HG02798 (cell line): ENCODE results near the gene C19orf67.
"Not testable (repeated sequence)": the region's sequence is repeated elsewhere in the genome, so short reads cannot be mapped to it uniquely, and the experiment has no call there.

Source experiments
- ATAC-seq: cut with Tn5 transposase; IDR thresholded peaks from one replicate; pipeline ENCODE4 v1.9.1; 2021; ENCODE audit warnings: mild to moderate bottlenecking; ENCODE audit not compliant: unreplicated experiment, poor library complexity

The C19orf67 gene

GRCh38 chr19:14059093-14059480, 26.5 kb downstream of the C19orf67 start:
- no peak for ATAC-seq

DNA sequence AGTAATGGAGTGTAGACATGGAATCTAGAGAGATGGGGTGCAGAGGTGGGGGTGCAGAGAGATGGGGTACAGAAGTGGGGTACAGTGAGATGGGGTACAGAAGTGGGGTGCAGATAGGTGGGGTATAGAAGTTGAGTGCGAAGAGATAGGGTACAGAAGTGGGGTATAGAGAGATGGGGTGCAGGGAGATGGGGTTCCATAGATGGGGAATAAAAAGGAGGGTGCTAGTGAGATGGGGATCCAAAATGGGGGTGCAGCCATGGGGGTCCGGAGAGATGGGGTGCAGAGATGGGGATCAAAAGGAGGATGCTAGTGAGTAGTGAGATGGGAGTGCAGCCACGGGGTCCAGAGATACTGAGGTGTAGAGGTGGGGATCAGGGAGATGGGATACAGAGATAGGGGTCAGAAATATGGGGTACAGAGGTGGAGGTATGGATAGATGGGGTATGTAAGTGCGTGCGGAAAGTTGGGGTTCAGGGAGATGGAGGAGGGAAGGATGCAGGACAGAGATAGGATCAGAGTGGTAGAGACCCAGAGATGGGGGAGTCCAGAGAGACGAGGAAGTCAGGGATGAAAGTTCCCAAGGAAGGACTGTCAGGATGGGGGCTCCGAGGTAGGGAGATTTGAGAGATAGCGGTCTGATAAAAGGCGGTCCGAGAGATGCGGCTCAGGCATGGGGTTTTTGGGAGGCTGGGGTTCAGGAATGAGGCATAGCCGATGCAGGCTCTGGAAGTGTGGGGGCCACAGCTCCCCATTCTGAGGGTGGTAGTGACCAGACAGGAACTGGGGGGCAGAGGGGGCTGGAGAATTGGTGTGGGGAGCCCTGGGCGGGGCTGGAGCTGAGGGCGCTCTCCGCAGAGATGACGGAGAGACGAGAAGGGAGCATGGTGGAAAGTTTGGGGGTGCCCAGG, 27.1 kb downstream of the C19orf67 start:
- ATAC-seq = no peak

DNA sequence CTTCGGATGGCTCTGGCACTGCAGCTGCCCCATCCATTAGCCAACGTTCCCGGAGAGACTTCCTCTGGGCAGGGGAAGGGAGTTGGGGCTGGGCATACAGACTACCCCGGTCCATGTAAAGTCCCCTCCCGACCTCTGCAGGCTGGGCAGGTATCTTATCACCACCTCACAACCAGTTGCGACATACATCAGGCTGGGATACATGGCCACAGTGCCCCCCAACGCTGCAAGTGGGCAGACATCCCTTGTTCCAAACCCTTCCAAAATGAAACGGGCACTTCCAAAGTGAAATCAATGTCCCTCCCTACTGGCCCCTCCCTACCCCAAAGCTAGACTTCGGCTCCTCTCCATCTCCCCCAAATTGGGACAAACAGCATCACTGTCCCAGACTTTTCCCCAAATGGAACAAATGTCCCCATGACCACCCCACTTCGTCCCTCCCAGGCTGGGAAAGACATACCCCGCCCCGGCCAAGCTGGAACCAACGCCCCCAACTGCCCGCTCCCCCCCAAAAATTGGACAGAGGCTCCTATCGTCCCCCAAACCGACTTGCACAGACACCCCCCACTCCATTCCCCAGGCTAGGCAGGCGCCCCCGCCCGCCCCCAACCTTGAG, 28.7 kb downstream of the C19orf67 start:
- ATAC-seq = no peak

GRCh38 chr19:14056069-14056666, 29.4 kb downstream of the C19orf67 start:
- ATAC-seq = no peak

- no peak for ATAC-seq
Observed at GRCh38 chr19:14055396-14055795, 30.2 kb downstream of the C19orf67 start.

DNA sequence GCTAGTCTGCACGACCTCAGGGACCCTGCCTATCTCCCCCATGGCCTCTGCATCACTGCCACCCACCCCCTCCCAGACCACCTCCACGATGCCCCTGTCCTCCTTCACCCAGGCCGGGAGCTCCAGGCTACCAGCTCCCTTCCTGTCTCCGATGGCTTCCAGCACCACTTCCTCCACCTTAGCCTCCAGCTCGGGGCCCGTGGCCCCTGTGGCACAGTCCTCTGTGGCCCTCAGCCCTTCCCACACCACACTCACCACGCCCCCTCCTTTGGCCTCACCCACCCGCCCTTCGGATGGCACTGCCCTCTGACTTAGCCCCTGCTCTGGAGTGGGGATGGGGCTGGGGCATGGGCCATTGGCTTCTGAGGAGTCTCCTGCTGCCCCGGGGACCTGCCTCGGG, 30.9 kb downstream of the C19orf67 start:
- no peak for ATAC-seq

DNA sequence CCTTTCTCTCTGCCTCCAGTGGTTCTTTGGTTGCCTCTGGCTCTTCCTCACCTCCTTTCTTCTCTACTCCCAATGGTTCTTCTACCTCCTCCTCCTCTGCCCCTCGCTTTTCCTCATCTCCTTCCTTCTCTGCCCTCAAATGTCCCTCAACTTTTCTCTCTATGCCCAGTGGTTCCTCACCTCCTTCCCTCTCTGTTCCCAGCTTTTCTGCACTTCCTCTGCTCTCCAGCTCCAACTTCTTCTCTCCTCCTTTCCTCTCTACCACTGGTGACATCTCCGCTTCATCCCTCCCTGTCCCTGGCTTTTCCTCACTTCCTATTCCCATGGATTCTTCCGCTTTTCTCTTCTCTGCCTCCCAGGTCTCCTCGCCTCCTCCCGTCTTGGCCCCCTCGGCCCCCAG, 31.5 kb downstream of the C19orf67 start:
- no peak for ATAC-seq

DNA sequence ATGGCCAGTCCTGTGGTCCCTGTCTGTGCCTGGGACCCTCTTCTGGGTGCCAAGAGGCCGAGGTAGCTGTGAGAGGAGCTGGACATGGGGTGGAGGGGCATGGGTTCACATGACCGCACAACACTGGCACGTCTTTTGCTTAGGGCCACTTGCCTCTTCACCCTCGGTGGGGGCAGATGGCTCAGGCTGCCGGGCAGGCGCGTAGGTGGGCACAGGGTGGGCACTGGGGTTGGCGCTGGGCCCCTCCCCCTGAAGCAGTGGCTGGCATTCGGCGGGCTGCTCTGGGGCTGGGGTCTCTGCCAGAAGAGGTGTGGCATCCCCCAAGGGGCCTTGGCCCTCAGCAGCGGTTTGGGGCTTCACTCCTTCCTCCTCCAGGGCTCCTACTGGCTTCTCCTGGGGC, 32.1 kb downstream of the C19orf67 start:
- ATAC-seq = no peak

- no peak for ATAC-seq
Observed at GRCh38 chr19:14053032-14053431, 32.6 kb downstream of the C19orf67 start.

GRCh38 chr19:14052470-14052869, 33.1 kb downstream of the C19orf67 start:
- no peak for ATAC-seq

DNA sequence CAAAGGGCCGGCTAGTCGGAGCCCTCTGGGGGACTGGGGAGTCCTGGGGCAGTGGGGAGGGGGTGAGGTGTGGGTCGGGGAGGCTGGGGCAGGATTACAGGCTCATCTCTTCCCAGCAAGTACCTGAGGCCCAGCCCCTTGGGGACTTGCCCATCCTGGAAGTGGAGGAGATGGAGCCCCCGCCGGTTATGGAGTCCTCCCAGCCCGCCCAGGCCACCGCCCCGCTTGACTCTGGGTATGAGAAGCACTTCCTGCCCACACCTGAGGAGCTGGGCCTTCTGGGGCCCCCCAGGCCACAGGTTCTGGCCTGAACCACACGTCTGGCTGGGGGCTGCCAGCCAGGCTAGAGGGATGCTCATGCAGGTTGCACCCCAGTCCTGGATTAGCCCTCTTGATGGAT, 33.6 kb downstream of the C19orf67 start:
- no peak for ATAC-seq

DNA sequence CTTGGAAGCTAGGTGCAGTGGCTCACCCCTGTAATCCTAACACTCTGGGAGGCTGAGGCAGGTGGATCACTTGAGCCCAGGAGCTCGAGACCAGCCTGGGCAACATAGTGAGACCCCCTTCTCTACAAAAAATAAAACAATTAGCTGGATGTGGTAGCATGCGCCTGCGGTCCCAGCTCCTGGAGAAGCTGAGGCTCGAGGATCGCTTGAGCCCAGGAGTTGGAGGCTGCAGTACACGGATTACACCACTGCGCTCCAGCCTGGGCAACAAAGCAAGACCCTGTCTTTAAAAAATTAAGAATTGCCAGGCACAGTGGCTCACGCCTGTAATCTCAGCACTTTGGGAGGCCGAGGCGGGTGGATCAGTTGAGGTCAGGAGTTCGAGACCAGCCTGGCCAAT, 34.6 kb downstream of the C19orf67 start:
- ATAC-seq = not testable (repeated sequence)

DNA sequence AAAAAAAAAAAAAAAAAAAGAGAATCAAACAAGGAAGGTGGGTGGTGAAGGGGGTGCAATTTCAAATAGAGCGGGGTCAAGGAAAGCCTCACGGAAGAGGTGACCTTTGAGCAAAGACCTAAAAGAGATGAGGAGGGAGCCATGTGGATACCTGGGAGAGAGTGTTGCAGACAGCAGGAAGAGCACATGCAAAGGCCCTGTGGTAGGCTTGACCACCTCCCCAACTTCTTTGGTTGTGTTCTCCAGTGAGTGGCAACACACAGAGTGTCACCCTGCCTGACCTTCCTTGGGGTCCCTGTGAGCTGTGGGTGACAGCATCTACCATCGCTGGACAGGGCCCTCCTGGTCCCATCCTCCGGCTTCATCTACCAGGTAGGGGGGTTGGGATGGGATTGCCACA, 35.1 kb downstream of the C19orf67 start:
- no peak for ATAC-seq

- no peak for ATAC-seq
Observed at GRCh38 chr19:14048443-14049153, 37.0 kb downstream of the C19orf67 start.

DNA sequence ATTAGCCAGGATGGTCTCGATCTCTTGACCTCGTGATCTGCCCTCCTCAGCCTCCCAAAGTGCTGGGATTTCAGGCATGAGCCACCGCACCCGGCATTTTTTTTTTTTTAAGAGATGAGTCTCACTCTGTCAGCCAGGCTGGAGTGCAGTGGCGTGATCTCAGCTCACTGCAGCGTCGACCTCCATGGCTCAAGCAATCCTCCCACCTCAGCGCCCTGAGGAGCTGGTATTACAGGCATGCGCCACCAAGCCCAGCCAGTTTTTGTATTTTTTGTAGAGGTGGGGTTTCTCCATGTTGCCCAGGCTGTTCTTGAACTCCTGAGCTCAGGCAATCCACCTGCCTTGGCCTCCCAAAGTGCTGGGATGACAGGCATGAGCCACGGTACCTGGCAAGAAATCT, 37.7 kb downstream of the C19orf67 start:
- not testable (repeated sequence) for ATAC-seq

- ATAC-seq = not testable (repeated sequence)
Observed at GRCh38 chr19:14042659-14043608, 42.6 kb downstream of the C19orf67 start.

GRCh38 chr19:14039181-14039580, 46.4 kb downstream of the C19orf67 start:
- ATAC-seq = no peak

DNA sequence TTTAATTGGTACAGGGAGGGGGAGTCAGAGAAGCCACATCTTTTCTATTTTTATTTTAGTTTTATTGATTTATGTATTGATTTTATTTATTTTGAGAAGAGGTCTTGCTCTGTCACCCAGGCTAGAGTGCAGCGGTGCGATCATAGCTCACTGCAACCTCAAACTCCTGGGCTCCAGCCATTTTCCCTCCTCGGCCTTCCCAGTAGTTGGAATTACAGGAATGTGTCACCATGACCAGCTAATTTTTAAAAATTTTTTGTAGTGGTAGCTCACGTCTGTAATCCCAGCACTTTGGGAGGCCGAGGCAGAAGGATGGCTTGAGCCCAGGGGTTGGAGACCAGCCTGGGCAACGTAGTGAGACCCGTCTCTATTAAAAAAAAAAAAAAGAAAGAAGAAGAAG, 49.9 kb downstream of the C19orf67 start:
- no peak for ATAC-seq

- ATAC-seq = not testable (repeated sequence)
Observed at GRCh38 chr19:14035159-14035558, 50.4 kb downstream of the C19orf67 start.

DNA sequence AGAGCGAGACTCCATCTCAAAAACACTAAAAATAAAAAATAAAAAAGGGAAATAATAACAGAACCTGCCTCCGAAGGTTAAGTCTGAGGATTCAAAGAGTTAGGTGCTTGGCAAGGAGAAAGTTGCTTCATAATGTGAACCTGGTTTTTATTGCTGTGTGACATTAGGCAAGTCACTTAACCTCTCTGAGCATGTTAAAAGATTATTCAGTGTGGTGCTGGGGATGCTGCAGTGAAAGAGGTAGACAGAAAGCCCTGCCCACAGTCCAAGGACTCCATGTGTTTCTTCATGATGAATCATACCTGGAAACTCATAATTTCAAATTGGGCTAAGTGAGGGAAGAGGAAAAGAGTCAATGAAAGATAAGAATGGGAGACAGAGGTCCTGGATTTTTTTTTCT, 51.6 kb downstream of the C19orf67 start:
- no peak for ATAC-seq
